ENCODE data around the gene ZDHHC8.

DNA sequence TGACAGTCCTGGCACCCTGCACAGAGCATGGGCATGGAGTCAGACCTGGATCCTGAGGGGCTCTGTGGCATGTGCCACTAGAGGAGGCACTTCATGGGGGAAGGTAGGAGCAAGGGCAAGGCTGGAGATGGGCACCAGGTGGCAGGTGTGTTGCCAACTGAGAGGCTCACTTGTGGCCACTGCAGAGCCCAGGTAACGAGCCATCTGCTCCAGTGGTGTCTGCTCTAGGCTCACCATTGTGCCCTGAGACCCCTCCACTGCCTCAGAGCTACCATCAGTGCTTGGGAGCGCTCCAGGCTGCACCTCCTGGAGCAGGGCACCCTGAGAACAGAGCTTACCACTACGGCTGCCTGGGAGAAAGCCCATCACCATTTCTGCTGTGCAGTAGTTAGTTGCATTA is 1.3 kb upstream of the ZDHHC8 start:
- TF ChIP-seq POLR2AphosphoS5 (IDR thresholded peaks at IDR 0.05; ENCODE audit: low read depth): no peak
- TF ChIP-seq, protein P1, sequence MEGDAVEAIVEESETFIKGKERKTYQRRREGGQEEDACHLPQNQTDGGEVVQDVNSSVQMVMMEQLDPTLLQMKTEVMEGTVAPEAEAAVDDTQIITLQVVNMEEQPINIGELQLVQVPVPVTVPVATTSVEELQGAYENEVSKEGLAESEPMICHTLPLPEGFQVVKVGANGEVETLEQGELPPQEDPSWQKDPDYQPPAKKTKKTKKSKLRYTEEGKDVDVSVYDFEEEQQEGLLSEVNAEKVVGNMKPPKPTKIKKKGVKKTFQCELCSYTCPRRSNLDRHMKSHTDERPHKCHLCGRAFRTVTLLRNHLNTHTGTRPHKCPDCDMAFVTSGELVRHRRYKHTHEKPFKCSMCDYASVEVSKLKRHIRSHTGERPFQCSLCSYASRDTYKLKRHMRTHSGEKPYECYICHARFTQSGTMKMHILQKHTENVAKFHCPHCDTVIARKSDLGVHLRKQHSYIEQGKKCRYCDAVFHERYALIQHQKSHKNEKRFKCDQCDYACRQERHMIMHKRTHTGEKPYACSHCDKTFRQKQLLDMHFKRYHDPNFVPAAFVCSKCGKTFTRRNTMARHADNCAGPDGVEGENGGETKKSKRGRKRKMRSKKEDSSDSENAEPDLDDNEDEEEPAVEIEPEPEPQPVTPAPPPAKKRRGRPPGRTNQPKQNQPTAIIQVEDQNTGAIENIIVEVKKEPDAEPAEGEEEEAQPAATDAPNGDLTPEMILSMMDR (IDR thresholded peaks at IDR 0.05; ENCODE audit: insufficient read depth, low read length): no peak
- TF ChIP-seq, protein P2, sequence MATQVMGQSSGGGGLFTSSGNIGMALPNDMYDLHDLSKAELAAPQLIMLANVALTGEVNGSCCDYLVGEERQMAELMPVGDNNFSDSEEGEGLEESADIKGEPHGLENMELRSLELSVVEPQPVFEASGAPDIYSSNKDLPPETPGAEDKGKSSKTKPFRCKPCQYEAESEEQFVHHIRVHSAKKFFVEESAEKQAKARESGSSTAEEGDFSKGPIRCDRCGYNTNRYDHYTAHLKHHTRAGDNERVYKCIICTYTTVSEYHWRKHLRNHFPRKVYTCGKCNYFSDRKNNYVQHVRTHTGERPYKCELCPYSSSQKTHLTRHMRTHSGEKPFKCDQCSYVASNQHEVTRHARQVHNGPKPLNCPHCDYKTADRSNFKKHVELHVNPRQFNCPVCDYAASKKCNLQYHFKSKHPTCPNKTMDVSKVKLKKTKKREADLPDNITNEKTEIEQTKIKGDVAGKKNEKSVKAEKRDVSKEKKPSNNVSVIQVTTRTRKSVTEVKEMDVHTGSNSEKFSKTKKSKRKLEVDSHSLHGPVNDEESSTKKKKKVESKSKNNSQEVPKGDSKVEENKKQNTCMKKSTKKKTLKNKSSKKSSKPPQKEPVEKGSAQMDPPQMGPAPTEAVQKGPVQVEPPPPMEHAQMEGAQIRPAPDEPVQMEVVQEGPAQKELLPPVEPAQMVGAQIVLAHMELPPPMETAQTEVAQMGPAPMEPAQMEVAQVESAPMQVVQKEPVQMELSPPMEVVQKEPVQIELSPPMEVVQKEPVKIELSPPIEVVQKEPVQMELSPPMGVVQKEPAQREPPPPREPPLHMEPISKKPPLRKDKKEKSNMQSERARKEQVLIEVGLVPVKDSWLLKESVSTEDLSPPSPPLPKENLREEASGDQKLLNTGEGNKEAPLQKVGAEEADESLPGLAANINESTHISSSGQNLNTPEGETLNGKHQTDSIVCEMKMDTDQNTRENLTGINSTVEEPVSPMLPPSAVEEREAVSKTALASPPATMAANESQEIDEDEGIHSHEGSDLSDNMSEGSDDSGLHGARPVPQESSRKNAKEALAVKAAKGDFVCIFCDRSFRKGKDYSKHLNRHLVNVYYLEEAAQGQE (IDR thresholded peaks at IDR 0.05; ENCODE audit: insufficient replicate concordance, low read depth): no peak

All from HL-60 (cell line).